BLaER1 treated with 17β-estradiol and CSF1 and Interleukin-3, amounts not matched to agents 10 nM and 100 nM (cell line): ENCODE data around the gene GFRA1.

Experiments
- H3K27ac ChIP-seq, 11 experiments: shearing (Covaris generic); formaldehyde crosslinking; 2 replicates each; pipeline ENCODE4 v1.8.1; 2022
- H3K27me3 ChIP-seq, 11 experiments: shearing (Covaris generic); formaldehyde crosslinking; 2 replicates each; pipeline ENCODE4 v1.8.1; 2022
- H3K36me3 ChIP-seq, 11 experiments: shearing (Covaris generic); formaldehyde crosslinking; 2 replicates each; pipeline ENCODE4 v1.8.1; 2022
- H3K4me1 ChIP-seq, 10 experiments: shearing (Covaris generic); formaldehyde crosslinking; 2 replicates each; pipeline ENCODE4 v1.8.1; 2022
- H3K4me2 ChIP-seq, 11 experiments: shearing (Covaris generic); formaldehyde crosslinking; 2 replicates each; pipeline ENCODE4 v1.8.1; 2022
- H3K4me3 ChIP-seq, 10 experiments: shearing (Covaris generic); formaldehyde crosslinking; 2 replicates each; pipeline ENCODE4 v1.8.1; 2022
- H3K9ac ChIP-seq, 11 experiments: shearing (Covaris generic); formaldehyde crosslinking; 2 replicates each; pipeline ENCODE4 v1.8.1; 2022
- H3K9me3 ChIP-seq, 11 experiments: shearing (Covaris generic); formaldehyde crosslinking; replicated peaks in 1 of 11; 2 replicates each; pipeline ENCODE4 v1.8.1; 2022
- H4K20me1 ChIP-seq, 11 experiments: shearing (Covaris generic); formaldehyde crosslinking; 2 replicates each; pipeline ENCODE4 v1.8.1; 2022
- Cebpa-rat ChIP-seq, 11 experiments: shearing (Covaris generic); IDR thresholded peaks; 2 replicates each; pipeline ENCODE4 v1.8.1; 2022

GFRA1 gene

GRCh38 chr10:116151076-116151475 is 121.9 kb downstream of the GFRA1 start:
- Histone ChIP-seq H3K9me3 (no peaks in the 10 kb centered on the region), H3K27ac (no peak overlapping the region), H3K4me3 (no peak overlapping the region), H3K4me1 (peaks cover 0 to 32% (median 15%) of the 10 kb centered on the region in 10 experiments; a peak in 16 of 20 replicates), H3K4me2 (no peak overlapping the region), H3K9ac (no peak overlapping the region), H4K20me1 (no peaks in the 10 kb centered on the region), H3K27me3 (no peaks in the 10 kb centered on the region), H3K36me3 (no peaks in the 10 kb centered on the region)
- no peak for TF ChIP-seq Cebpa-rat (IDR thresholded peaks at IDR 0.05)

DNA sequence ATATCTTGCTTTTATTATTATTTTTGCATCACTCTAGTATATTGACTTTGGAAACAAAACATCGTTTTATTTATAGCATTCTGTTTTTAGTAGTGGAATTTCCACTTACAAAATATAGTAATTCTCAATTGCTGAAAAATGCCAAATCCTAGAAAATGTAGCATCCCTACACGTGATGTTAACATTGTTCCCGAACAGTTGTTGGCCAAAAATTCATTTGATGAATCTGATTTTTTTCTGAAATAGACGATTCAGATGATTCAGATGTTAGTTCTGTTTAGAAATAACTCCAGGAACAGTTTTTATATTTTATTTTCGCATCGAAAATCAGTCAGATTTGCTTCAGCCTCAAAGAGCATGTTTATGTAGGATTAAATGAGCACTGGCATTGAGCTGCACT is 122.4 kb downstream of the GFRA1 start:
- no peaks in the 10 kb centered on the region for H4K20me1 ChIP-seq
- H3K9me3 ChIP-seq, result no peaks in the 10 kb centered on the region
- peaks cover 0 to 32% (median 15%) of the 10 kb centered on the region in 10 experiments; a peak in 16 of 20 replicates for H3K4me1 ChIP-seq
- H3K27me3 ChIP-seq, result no peaks in the 10 kb centered on the region
- H3K4me2 ChIP-seq, result no peak overlapping the region
- H3K4me3 ChIP-seq, result no peak overlapping the region
- no peak overlapping the region for H3K27ac ChIP-seq
- no peaks in the 10 kb centered on the region for H3K36me3 ChIP-seq
- TF ChIP-seq Cebpa-rat (IDR thresholded peaks at IDR 0.05), result no peak
- H3K9ac ChIP-seq, result no peak overlapping the region

GRCh38 chr10:116147147-116147905 is 125.7 kb downstream of the GFRA1 start:
- peak overlapping the region in 3 of 10 experiments; percentile 22 to 33 (median 33); a peak in 4 of 20 replicates for H3K4me3 ChIP-seq
- H3K4me1 ChIP-seq, result peaks cover 0 to 35% (median 15%) of the 10 kb centered on the region in 10 experiments; a peak in 16 of 20 replicates
- H3K9me3 ChIP-seq, result no peaks in the 10 kb centered on the region
- no peaks in the 10 kb centered on the region for H3K27me3 ChIP-seq
- H3K36me3 ChIP-seq, result no peaks in the 10 kb centered on the region
- peak overlapping the region; percentile 42 to 79 (median 63) for H3K4me2 ChIP-seq
- H4K20me1 ChIP-seq, result no peaks in the 10 kb centered on the region
- H3K9ac ChIP-seq, result no peak overlapping the region
- H3K27ac ChIP-seq, result no peak overlapping the region
- TF ChIP-seq Cebpa-rat (IDR thresholded peaks at IDR 0.05), result no peak

DNA sequence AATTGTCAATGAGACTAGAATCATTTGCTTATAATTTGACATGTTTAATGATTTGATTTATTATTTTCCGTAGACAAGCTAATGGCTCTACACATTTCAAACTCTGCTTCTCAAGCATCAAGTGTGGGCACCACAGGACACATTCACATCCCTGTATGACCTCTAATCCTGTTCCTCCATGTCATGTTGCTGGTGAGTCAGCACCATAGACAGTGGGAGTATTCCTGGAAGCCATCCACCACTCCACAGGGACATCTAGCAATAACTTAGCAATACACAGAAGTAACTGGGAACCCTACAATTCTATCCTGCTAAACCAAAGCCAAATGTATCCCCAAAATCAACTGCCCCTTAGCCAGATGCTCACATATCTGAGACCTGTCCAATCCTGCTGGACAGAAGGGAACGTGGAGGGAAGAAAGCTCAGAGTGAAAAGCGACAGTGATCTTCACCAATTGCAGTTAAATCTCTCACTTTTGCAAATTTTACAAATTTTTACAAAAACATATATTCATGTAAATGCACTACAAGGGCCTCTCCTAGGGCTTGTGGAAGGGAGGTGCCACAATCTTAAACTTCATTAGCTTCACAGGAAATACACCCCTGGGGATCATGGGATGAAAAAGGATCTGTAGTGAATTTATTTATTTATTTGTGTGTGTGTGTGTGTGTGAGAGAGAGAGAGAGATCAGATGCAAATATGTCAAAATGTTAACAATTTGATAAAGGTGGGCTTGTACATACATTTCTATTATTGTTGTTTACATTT is 126.5 kb downstream of the GFRA1 start:
- H3K4me1 ChIP-seq, result peaks cover 0 to 35% (median 15%) of the 10 kb centered on the region in 10 experiments; a peak in 16 of 20 replicates
- TF ChIP-seq Cebpa-rat (IDR thresholded peaks at IDR 0.05), result no peak
- no peaks in the 10 kb centered on the region for H3K36me3 ChIP-seq
- no peaks in the 10 kb centered on the region for H4K20me1 ChIP-seq
- H3K4me2 ChIP-seq, result peak overlapping the region in 9 of 11 experiments; percentile 42 to 79 (median 65); a peak in 17 of 22 replicates
- no peak overlapping the region for H3K27ac ChIP-seq
- H3K27me3 ChIP-seq, result no peaks in the 10 kb centered on the region
- H3K9ac ChIP-seq, result no peak overlapping the region
- H3K4me3 ChIP-seq, result peak overlapping the region in 2 of 10 experiments; percentile 33; a peak in 2 of 20 replicates
- no peaks in the 10 kb centered on the region for H3K9me3 ChIP-seq

DNA sequence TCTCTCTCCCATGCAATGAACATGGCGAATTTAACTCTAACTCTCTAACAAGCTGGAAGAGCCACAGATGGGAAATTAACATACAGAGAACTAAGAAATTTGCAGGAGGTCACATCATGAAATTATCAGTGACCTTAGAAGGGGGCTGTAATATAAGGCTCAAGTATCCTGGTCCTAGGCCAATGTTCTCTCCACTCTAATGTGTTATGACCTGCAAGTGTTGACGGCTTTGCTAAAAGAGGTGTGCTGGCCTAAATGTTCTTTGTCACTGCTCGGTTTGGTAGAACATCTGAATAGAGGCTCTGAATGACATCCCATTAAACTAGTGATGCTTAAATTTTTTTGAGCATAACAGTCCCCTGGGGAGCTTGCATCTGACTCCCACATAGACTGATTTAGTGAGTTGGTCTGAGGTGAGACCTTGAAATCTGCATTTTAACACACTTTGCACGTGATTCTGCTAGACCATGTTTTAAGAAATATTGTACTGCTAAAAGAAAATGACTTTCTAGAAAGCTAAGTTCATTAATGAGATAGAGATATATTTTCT is 129.3 kb downstream of the GFRA1 start:
- Histone ChIP-seq H4K20me1 (no peaks in the 10 kb centered on the region), H3K9me3 (no peaks in the 10 kb centered on the region), H3K4me1 (peaks cover 0 to 28% (median 15%) of the 10 kb centered on the region in 10 experiments; a peak in 16 of 20 replicates), H3K27ac (no peak overlapping the region), H3K4me3 (no peak overlapping the region), H3K9ac (no peak overlapping the region), H3K27me3 (no peaks in the 10 kb centered on the region), H3K36me3 (no peaks in the 10 kb centered on the region), H3K4me2 (no peak overlapping the region)
- TF ChIP-seq Cebpa-rat (IDR thresholded peaks at IDR 0.05), result no peak

- Histone ChIP-seq H3K4me2 (no peak overlapping the region), H3K4me1 (peaks cover 0 to 12% (median 4%) of the 10 kb centered on the region in 10 experiments; a peak in 13 of 20 replicates), H3K9me3 (no peaks in the 10 kb centered on the region), H3K4me3 (no peak overlapping the region), H3K27ac (no peak overlapping the region), H3K36me3 (no peaks in the 10 kb centered on the region), H3K27me3 (no peaks in the 10 kb centered on the region), H3K9ac (no peak overlapping the region), H4K20me1 (no peaks in the 10 kb centered on the region)
- TF ChIP-seq Cebpa-rat (IDR thresholded peaks at IDR 0.05), result no peak
Observed at GRCh38 chr10:116141855-116142254, 131.2 kb downstream of the GFRA1 start.

DNA sequence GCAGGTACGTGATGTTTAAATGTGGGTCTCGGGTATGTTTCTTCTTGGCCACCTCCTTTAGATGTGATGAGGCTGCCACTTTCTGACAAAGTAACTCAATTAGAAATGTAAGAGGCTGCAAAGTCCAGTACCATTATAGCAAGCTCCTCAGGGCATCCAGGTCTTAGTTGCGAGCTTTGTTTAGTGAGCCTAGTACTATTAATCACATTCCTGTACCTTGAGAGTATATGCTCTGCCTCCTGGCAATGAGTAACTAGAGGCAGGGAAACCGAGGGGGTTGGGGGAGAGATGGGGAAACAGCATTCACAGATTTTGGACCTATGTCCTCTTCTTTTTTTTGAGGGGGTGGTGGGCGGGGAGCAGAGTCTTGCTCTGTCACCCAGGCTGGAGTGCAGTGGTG is 131.8 kb downstream of the GFRA1 start:
- no peak overlapping the region for H3K4me2 ChIP-seq
- H4K20me1 ChIP-seq, result no peaks in the 10 kb centered on the region
- H3K4me1 ChIP-seq, result peaks cover 0 to 6% (median 0%) of the 10 kb centered on the region in 10 experiments; a peak in 5 of 20 replicates
- no peaks in the 10 kb centered on the region for H3K9me3 ChIP-seq
- H3K27ac ChIP-seq, result no peak overlapping the region
- no peak overlapping the region for H3K9ac ChIP-seq
- no peak for TF ChIP-seq Cebpa-rat (IDR thresholded peaks at IDR 0.05)
- H3K36me3 ChIP-seq, result no peaks in the 10 kb centered on the region
- no peak overlapping the region for H3K4me3 ChIP-seq
- H3K27me3 ChIP-seq, result no peaks in the 10 kb centered on the region

- no peak for TF ChIP-seq Cebpa-rat (IDR thresholded peaks at IDR 0.05)
- Histone ChIP-seq H3K27ac (no peak overlapping the region), H3K36me3 (no peaks in the 10 kb centered on the region), H4K20me1 (no peaks in the 10 kb centered on the region), H3K4me1 (peaks cover 0 to 4% (median 0%) of the 10 kb centered on the region in 10 experiments; a peak in 2 of 20 replicates), H3K9ac (no peak overlapping the region), H3K4me2 (no peak overlapping the region), H3K27me3 (no peaks in the 10 kb centered on the region), H3K4me3 (no peak overlapping the region), H3K9me3 (no peaks in the 10 kb centered on the region)
Observed at GRCh38 chr10:116139886-116140285, 133.1 kb downstream of the GFRA1 start.

GRCh38 chr10:116138897-116139296 is 134.1 kb downstream of the GFRA1 start:
- TF ChIP-seq Cebpa-rat (IDR thresholded peaks at IDR 0.05), result no peak
- Histone ChIP-seq H3K4me2 (no peak overlapping the region), H3K9me3 (no peaks in the 10 kb centered on the region), H3K9ac (no peak overlapping the region), H3K4me1 (peaks cover 0 to 4% (median 0%) of the 10 kb centered on the region in 10 experiments; a peak in 2 of 20 replicates), H3K4me3 (no peak overlapping the region), H3K27ac (no peak overlapping the region), H3K27me3 (no peaks in the 10 kb centered on the region), H4K20me1 (no peaks in the 10 kb centered on the region), H3K36me3 (no peaks in the 10 kb centered on the region)
